Coronary artery (tissue), 2 donors: ENCODE data around the gene SERTM2.

Experiments
- DNase-seq: peaks from one replicate; pipeline ENCODE4 v3.0.0-alpha.2; 2017; ENCODE audit warnings: low spot score
- H3K27ac ChIP-seq, 2 donors: fragments of 200-600 bp; sonication (generic); one replicate each; pipeline ENCODE4 v1.5.1; 2016 to 2019
- H3K4me3 ChIP-seq: fragments of 200-600 bp; sonication (generic); 2 replicates; pipeline ENCODE4 v1.5.1; 2016; ENCODE audit warnings: mild to moderate bottlenecking, moderate library complexity
- TF ChIP-seq, protein P1 (sequence below): fragments of 200-600 bp; sonication (generic); IDR thresholded peaks from one replicate; pipeline ENCODE4 v1.5.1; 2019; ENCODE audit warnings: antibody characterized with exemption

The SERTM2 gene

DNA sequence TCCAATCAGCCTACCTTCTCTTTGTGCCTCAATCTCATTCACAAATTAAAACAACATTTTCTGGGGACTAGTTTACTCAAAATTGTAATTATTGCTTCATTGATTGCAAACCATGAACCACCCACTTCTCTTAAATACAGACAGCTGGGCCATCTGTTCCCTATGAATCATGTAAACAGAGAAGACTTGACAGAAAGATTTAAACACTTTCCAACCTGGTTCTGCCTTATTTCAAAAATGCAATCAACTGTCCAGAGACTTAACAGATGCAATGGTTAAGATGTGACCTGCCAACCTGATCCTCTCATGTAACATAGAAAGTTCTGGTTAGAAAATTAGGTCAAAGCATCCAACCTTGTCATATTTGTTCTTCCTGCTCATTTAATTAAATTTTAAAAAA lies 20.8 kb upstream of the SERTM2 start:
- H3K4me3 ChIP-seq: no peak overlapping the region
- TF ChIP-seq, protein P1, sequence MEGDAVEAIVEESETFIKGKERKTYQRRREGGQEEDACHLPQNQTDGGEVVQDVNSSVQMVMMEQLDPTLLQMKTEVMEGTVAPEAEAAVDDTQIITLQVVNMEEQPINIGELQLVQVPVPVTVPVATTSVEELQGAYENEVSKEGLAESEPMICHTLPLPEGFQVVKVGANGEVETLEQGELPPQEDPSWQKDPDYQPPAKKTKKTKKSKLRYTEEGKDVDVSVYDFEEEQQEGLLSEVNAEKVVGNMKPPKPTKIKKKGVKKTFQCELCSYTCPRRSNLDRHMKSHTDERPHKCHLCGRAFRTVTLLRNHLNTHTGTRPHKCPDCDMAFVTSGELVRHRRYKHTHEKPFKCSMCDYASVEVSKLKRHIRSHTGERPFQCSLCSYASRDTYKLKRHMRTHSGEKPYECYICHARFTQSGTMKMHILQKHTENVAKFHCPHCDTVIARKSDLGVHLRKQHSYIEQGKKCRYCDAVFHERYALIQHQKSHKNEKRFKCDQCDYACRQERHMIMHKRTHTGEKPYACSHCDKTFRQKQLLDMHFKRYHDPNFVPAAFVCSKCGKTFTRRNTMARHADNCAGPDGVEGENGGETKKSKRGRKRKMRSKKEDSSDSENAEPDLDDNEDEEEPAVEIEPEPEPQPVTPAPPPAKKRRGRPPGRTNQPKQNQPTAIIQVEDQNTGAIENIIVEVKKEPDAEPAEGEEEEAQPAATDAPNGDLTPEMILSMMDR: no peak
- no peak overlapping the region for H3K27ac ChIP-seq
- no peak for DNase-seq

DNA sequence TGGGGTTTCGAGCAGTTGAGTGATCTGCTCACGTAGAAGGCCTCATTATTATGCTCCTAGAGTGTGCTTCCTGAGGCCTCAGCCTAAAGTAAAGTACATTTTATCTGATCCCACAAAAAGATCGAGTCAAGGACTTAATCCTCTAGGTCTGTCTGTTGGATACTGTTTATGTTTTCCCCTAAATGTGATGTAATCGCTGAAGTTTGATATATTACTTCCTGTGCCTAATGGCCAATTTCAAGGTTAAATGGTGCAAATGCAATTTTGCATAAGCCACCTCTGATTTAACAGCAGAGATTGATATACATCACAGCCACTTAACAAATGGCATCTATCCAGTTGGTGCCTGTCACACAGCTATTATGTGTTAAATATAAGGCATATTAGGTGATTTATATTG lies 19.4 kb upstream of the SERTM2 start:
- no peak overlapping the region for H3K27ac ChIP-seq
- DNase-seq: no peak
- TF ChIP-seq, protein P1: no peak
- H3K4me3 ChIP-seq: no peak overlapping the region

DNA sequence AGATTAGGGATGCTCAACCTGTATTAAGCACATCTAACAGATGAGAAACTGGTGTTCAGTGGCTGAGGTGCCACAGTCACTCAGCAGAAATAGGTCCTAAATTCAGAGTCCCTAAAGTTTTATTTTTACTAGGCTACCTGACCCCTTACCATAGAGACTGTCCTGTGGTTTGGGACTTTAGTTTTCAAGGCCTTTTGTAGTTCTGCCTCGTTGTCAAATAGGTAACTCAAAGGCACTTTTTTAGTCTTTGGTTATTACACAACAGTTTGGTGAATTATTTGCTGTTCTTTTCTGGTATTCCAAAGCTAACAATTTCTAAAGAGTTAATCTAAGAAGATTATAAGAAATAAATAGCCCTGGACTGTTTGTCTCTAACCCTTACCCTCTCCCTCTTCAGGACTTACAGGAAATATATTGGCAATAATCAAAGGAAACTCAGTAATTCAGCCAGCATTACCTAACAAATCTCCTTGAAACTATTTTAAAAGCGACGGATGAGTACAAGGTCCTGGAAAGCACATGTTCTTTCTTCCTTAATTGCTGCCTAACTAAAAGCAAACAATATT lies 12.8 kb upstream of the SERTM2 start:
- no peak overlapping the region for H3K27ac ChIP-seq
- TF ChIP-seq, protein P1: no peak
- DNase-seq: no peak
- H3K4me3 ChIP-seq: no peak overlapping the region

DNA sequence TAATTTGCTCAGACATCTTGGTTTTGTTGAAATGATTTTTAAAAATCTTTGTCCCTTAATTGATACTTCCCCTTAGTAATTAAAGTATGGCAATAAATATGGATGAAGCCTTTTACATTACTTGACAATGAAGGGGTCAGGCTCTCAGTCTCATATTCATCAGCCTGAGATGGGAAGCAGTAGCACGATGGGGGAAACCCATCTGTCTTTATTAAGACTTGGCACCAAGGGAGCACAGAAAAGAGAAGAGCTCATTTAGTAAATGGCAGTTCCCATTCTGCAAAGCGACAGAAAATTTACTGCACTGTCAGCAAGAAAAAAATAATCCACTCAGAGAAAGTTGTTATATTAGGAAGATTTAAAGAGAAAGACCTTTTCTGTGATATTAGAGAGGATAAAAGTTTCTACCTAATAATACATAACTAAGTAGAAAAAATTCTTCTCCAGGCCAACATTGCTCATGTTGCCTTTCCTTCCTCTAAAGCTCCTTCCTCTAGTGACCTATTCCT lies 7.9 kb upstream of the SERTM2 start:
- no peak for DNase-seq
- TF ChIP-seq, protein P1: no peak
- Histone ChIP-seq H3K27ac (no peak overlapping the region), H3K4me3 (no peak overlapping the region)

DNA sequence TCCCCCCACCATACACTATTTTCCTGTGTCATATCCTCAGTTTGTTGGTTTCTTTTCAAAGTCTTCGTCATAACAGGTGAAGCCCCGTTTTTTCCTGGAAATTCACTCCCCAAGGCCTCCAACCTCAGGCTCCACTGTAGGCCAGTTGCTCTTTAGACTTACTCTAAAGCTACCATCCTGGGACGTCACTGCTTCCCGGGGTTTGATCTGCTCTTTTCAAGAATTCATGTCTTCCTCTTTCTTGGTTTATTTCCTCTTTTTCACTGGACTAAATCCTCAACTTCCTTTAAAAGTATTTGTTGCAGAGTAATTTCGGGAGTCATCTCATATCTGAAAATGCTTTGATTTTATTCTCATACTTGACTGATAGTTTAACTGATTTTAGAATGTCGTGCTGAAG lies 6.5 kb upstream of the SERTM2 start:
- TF ChIP-seq, protein P1: no peak
- no peak overlapping the region for H3K27ac ChIP-seq
- no peak overlapping the region for H3K4me3 ChIP-seq
- no peak for DNase-seq

DNA sequence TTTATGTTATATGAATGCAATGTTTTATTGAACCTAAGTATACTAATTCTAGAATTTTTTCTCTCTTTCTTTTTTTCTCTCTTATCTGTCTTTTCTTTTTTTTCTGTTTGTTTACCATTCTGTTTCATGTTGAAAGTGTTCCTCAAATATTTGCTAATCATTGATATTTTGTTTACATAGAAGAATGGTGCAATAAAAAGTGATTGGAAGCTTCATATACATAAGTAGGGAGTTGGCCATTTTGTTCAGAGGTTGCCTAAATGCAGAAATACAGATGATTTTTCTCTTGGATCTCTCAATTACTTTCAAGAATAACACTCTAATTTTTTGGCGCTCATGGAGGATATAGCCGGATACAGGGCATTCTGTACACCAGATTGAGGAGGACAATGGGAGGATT lies 5.7 kb upstream of the SERTM2 start:
- no peak for DNase-seq
- H3K4me3 ChIP-seq: no peak overlapping the region
- H3K27ac ChIP-seq: no peak overlapping the region
- TF ChIP-seq, protein P1: no peak

DNA sequence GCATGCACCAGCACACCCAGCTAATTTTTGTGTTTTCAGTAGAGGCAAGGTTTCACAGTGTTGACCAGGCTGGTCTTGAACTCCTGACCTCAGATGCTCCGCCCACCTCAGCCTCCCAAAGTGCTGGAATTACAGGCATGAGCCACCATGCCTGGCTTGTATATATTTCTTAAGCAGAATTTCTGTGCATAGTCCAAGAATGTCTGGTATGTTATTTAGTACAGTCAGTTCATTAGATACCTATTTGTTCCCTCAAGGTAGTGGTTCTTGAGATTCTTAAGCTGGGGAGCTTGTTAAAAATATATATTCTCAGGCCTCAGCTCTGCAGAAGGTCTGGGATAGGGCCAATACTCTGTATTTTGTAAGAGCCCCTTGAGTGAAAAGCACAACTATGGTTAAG lies 4.6 kb upstream of the SERTM2 start:
- TF ChIP-seq, protein P1: no peak
- DNase-seq: no peak
- Histone ChIP-seq H3K4me3 (no peak overlapping the region), H3K27ac (no peak overlapping the region)
